Measurements from ENCODE around the gene PODXL. TPM values are rescaled to one million over a fixed set of nuclear protein-coding genes. Genes with fewer than 3 reads are reported as not detected.

PODXL gene
- total RNA-seq, 1 donor, result 1.4 TPM

GRCh38 chr7:131564640-131565039, 8.2 kb upstream of the PODXL start:
- TF ChIP-seq, protein P1, sequence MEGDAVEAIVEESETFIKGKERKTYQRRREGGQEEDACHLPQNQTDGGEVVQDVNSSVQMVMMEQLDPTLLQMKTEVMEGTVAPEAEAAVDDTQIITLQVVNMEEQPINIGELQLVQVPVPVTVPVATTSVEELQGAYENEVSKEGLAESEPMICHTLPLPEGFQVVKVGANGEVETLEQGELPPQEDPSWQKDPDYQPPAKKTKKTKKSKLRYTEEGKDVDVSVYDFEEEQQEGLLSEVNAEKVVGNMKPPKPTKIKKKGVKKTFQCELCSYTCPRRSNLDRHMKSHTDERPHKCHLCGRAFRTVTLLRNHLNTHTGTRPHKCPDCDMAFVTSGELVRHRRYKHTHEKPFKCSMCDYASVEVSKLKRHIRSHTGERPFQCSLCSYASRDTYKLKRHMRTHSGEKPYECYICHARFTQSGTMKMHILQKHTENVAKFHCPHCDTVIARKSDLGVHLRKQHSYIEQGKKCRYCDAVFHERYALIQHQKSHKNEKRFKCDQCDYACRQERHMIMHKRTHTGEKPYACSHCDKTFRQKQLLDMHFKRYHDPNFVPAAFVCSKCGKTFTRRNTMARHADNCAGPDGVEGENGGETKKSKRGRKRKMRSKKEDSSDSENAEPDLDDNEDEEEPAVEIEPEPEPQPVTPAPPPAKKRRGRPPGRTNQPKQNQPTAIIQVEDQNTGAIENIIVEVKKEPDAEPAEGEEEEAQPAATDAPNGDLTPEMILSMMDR (IDR thresholded peaks at IDR 0.05; ENCODE audit: extremely low read depth, low read depth, low read length), result no peak
- H3K79me2 ChIP-seq (ENCODE audit: insufficient read depth, low read length), result no peaks in the 10 kb centered on the region
- no peaks in the 10 kb centered on the region for H4K20me1 ChIP-seq (ENCODE audit: insufficient read depth, low read length)
- no peak overlapping the region for H2AFZ ChIP-seq (ENCODE audit: low read length)
- H3K4me3 ChIP-seq (ENCODE audit: insufficient read depth, low read length), result no peak overlapping the region
- H3K4me2 ChIP-seq (ENCODE audit: insufficient read depth, low read length), result no peak overlapping the region
- no peaks in the 10 kb centered on the region for H3K27me3 ChIP-seq (ENCODE audit: insufficient read depth, low read length)
- no peaks in the 10 kb centered on the region for H3K9me3 ChIP-seq (ENCODE audit: low read depth, low read length)
- H3K27ac ChIP-seq (ENCODE audit: low read depth, low read length), result no peak overlapping the region
- H3K36me3 ChIP-seq (ENCODE audit: insufficient read depth, low read length), result no peaks in the 10 kb centered on the region
- DNase-seq (ENCODE audit: insufficient read length, low spot score, missing footprints), result no peak
- no peaks in the 10 kb centered on the region for H3K4me1 ChIP-seq (ENCODE audit: insufficient read depth, low read length)

GRCh38 chr7:131563918-131564317, 7.5 kb upstream of the PODXL start:
- Histone ChIP-seq H3K27me3 (ENCODE audit: insufficient read depth, low read length) (no peaks in the 10 kb centered on the region), H3K79me2 (ENCODE audit: insufficient read depth, low read length) (no peaks in the 10 kb centered on the region), H3K27ac (ENCODE audit: low read depth, low read length) (no peak overlapping the region), H3K4me2 (ENCODE audit: insufficient read depth, low read length) (no peak overlapping the region), H2AFZ (ENCODE audit: low read length) (no peak overlapping the region), H3K9me3 (ENCODE audit: low read depth, low read length) (no peaks in the 10 kb centered on the region), H3K4me1 (ENCODE audit: insufficient read depth, low read length) (no peaks in the 10 kb centered on the region), H3K36me3 (ENCODE audit: insufficient read depth, low read length) (no peaks in the 10 kb centered on the region), H3K4me3 (ENCODE audit: insufficient read depth, low read length) (no peak overlapping the region), H4K20me1 (ENCODE audit: insufficient read depth, low read length) (no peaks in the 10 kb centered on the region)
- peak; percentile 34 for DNase-seq (ENCODE audit: insufficient read length, low spot score, missing footprints)
- TF ChIP-seq, protein P1 (IDR thresholded peaks at IDR 0.05; ENCODE audit: extremely low read depth, low read depth, low read length), result no peak

GRCh38 chr7:131562941-131563340, 6.5 kb upstream of the PODXL start:
- H3K4me1 ChIP-seq (ENCODE audit: insufficient read depth, low read length), result no peaks in the 10 kb centered on the region
- no peaks in the 10 kb centered on the region for H4K20me1 ChIP-seq (ENCODE audit: insufficient read depth, low read length)
- H3K9me3 ChIP-seq (ENCODE audit: low read depth, low read length), result no peaks in the 10 kb centered on the region
- H3K4me2 ChIP-seq (ENCODE audit: insufficient read depth, low read length), result no peak overlapping the region
- peaks cover 1% of the 10 kb centered on the region for H3K27me3 ChIP-seq (ENCODE audit: insufficient read depth, low read length)
- no peak overlapping the region for H3K27ac ChIP-seq (ENCODE audit: low read depth, low read length)
- no peaks in the 10 kb centered on the region for H3K79me2 ChIP-seq (ENCODE audit: insufficient read depth, low read length)
- TF ChIP-seq, protein P1 (IDR thresholded peaks at IDR 0.05; ENCODE audit: extremely low read depth, low read depth, low read length), result no peak
- peak; percentile 86 for DNase-seq (ENCODE audit: insufficient read length, low spot score, missing footprints)
- H3K36me3 ChIP-seq (ENCODE audit: insufficient read depth, low read length), result no peaks in the 10 kb centered on the region
- no peak overlapping the region for H2AFZ ChIP-seq (ENCODE audit: low read length)
- H3K4me3 ChIP-seq (ENCODE audit: insufficient read depth, low read length), result no peak overlapping the region

DNA sequence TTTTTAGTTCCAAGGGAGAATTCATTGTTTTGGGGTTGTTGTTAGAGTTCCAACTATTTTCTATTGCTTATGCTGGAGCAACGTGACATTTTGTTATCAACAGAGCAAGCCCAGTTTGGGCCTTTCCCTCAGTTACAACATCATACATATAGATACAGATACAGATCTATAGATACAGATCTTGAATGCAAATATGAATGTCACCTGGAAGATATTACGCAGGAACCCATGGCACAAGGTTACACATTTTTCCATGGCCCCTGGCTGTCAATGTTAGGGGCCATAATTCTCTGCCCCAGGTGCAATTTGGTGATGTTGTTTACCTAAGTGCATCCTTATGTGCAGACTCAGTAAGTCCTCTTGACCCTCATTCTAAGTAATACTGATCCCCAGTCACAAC, 3.6 kb upstream of the PODXL start:
- no peaks in the 10 kb centered on the region for H3K9me3 ChIP-seq (ENCODE audit: low read depth, low read length)
- TF ChIP-seq, protein P1 (IDR thresholded peaks at IDR 0.05; ENCODE audit: extremely low read depth, low read depth, low read length), result no peak
- peak; percentile 58 for DNase-seq (ENCODE audit: insufficient read length, low spot score, missing footprints)
- H3K27ac ChIP-seq (ENCODE audit: low read depth, low read length), result no peak overlapping the region
- no peak overlapping the region for H2AFZ ChIP-seq (ENCODE audit: low read length)
- H3K36me3 ChIP-seq (ENCODE audit: insufficient read depth, low read length), result no peaks in the 10 kb centered on the region
- no peak overlapping the region for H3K4me2 ChIP-seq (ENCODE audit: insufficient read depth, low read length)
- H3K4me1 ChIP-seq (ENCODE audit: insufficient read depth, low read length), result peaks cover 14% of the 10 kb centered on the region
- H3K4me3 ChIP-seq (ENCODE audit: insufficient read depth, low read length), result no peak overlapping the region
- no peaks in the 10 kb centered on the region for H4K20me1 ChIP-seq (ENCODE audit: insufficient read depth, low read length)
- H3K79me2 ChIP-seq (ENCODE audit: insufficient read depth, low read length), result peaks cover 10% of the 10 kb centered on the region
- H3K27me3 ChIP-seq (ENCODE audit: insufficient read depth, low read length), result peaks cover 12% of the 10 kb centered on the region
